Activated CD8-positive, alpha-beta memory T cell treated with anti-CD3 and anti-CD28 coated beads for 24 hours (primary cell): ENCODE data around the gene CTRB1.

ENCODE experiments used
- DNase-seq: peaks from one replicate; pipeline ENCODE4 v3.0.0-alpha.2; 2020

Gene CTRB1

DNA sequence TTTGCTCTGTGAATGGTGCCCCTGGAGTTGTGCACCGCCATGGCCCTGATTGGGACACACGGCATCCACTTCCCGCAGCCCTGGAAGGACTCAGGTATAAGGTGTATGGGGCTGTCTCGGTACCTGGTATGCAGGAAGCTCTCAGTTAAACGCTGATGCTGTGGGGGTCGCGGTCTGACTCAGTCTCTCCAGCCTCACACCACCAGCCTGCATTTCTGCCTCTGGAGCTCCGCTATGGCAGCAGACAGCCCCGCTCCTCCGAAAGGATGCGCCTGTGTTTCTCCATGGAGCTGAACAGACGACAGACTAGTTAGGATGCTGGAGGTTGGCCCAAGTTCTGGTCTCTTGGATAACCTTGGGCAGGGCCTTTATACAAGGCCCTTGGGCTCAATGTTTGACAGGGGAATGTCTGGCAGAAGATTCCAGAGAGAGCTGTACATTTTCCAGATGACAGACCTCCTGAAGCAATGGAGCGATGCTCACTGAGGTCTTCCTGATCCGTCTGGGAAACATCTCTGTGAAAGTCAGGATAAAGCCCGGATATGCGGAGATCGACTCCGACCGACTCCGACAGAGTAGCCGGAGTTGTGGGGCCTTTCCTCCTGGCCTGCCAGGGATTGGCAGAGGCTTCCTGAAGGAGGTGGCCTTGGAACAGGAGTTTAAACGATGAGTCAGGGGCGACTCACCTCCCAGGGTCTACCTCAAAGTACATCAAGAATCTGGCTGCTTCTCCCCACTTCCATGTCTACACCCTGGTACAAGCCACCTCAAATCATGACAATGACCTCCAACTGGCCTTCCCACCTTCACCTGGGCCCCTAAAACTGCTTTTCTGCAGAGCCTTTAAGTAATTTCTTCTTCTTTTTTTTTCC lies 54.5 kb downstream of the CTRB1 start:
- no peak for DNase-seq
